ENCODE results near the gene SNAP23. TPM values are rescaled to one million over a fixed set of nuclear protein-coding genes. Genes with fewer than 3 reads are reported as not detected.
"Not testable (repeated sequence)": the region's sequence is repeated elsewhere in the genome, so short reads cannot be mapped to it uniquely, and the experiment has no call there.

The SNAP23 gene
- total RNA-seq, 1 donor from 2014 or later: 68.4 TPM

- DNase-seq (ENCODE audit: extremely low spot score, unreplicated experiment): no peak
- Mint-ChIP-seq H3K27ac (peak overlapping the region; percentile 96), H3K9me3 (no peaks in the 10 kb centered on the region), H3K4me3 (peak overlapping the region; percentile 97), H3K36me3 (peaks cover 4% of the 10 kb centered on the region), H3K4me1 (ENCODE audit: unreplicated experiment) (peaks cover 31% of the 10 kb centered on the region), H3K27me3 (no peaks in the 10 kb centered on the region)
- no peak for TF ChIP-seq CTCF (conservative IDR thresholded peaks at IDR 0.05)
These were observed 53.6 kb downstream of the SNAP23 start for GRCh38 chr15:42549032-42549491.

DNA sequence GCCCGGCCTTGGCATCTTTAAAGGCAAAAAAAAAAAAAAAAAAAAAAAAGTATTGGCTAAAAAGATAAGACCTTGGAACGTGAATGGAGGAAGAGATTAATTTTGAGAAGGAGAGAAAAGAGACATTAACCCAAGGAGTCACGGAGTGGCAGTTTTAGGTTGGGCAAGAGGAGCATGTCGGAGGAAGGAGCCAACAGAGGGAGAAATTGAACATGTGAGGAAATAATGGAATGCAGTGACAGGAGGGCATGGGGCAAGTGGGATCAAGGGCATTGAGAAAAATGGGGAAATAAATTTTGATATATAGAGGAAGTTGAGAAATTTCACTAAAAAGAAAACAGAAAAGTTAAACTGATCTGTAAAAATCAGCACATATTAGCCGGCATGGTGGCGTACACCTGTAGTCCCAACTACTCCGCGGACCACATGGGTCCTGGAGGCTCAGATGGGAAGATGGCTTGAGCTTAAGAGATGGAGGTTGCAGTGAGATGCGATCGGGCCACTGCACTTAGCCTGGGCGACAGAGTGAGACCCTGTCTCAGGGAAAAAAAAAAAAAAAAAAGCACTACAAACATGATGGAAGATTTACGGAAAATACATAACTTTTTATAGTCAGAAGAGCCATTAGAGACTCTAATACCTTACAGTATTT is 54.4 kb downstream of the SNAP23 start:
- peak overlapping the region; percentile 21 for H3K27ac Mint-ChIP-seq
- no peak for DNase-seq (ENCODE audit: extremely low spot score, unreplicated experiment)

DNA sequence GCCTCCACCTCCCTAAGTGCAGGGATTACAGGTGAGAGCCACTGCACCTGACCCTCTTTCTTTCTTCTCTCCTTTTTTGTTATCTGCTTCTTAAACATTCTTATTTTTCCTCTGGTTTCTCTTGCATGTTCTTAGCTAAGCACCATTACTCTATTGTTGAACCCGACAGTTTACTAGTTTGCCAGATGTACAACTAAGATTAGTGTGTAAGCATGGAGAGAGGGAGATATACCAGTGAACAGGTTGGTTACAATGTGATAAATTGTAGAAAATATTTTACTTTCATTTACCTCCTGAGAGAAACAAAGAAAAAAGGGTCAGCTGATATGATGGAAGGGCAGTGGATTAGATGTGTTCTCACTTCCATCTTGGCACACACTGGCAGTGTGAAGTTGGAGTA is 58.1 kb downstream of the SNAP23 start:
- Mint-ChIP-seq H3K36me3 (peaks cover 9% of the 10 kb centered on the region), H3K4me1 (ENCODE audit: unreplicated experiment) (peaks cover 17% of the 10 kb centered on the region), H3K4me3 (no peak overlapping the region), H3K9me3 (no peaks in the 10 kb centered on the region), H3K27ac (no peak overlapping the region), H3K27me3 (no peaks in the 10 kb centered on the region)
- no peak for DNase-seq (ENCODE audit: extremely low spot score, unreplicated experiment)
- no peak for TF ChIP-seq CTCF (conservative IDR thresholded peaks at IDR 0.05)

More for the DNA sequence above, 54.4 kb downstream of the SNAP23 start:
- Mint-ChIP-seq H3K27me3 (no peaks in the 10 kb centered on the region), H3K4me1 (ENCODE audit: unreplicated experiment) (peaks cover 31% of the 10 kb centered on the region), H3K4me3 (peak overlapping the region; percentile 97), H3K9me3 (no peaks in the 10 kb centered on the region), H3K36me3 (peaks cover 4% of the 10 kb centered on the region)
- no peak for TF ChIP-seq CTCF (conservative IDR thresholded peaks at IDR 0.05)

- H3K9me3 Mint-ChIP-seq: not testable (repeated sequence)
These were observed 61.2 kb downstream of the SNAP23 start for GRCh38 chr15:42556550-42557207.

GRCh38 chr15:42558739-42559138 is 63.3 kb downstream of the SNAP23 start:
- no peak for DNase-seq (ENCODE audit: extremely low spot score, unreplicated experiment)
- H3K27ac Mint-ChIP-seq: no peak overlapping the region
- H3K9me3 Mint-ChIP-seq: no peaks in the 10 kb centered on the region

More at GRCh38 chr15:42556550-42557207, 61.2 kb downstream of the SNAP23 start:
- not testable (repeated sequence) for H3K36me3 Mint-ChIP-seq; DNase-seq (ENCODE audit: extremely low spot score, unreplicated experiment); H3K27me3 Mint-ChIP-seq; H3K4me3 Mint-ChIP-seq; H3K27ac Mint-ChIP-seq; H3K4me1 Mint-ChIP-seq (ENCODE audit: unreplicated experiment)

More at GRCh38 chr15:42558739-42559138, 63.3 kb downstream of the SNAP23 start:
- Mint-ChIP-seq H3K36me3 (peaks cover 5% of the 10 kb centered on the region), H3K27me3 (no peaks in the 10 kb centered on the region), H3K4me3 (no peak overlapping the region), H3K4me1 (ENCODE audit: unreplicated experiment) (no peaks in the 10 kb centered on the region)
- no peak for TF ChIP-seq CTCF (conservative IDR thresholded peaks at IDR 0.05)

Measured in type B pancreatic cell (in vitro differentiated cells).